ENCODE results near the gene MAGEA4. TPM values are rescaled to one million over a fixed set of nuclear protein-coding genes. Genes with fewer than 3 reads are reported as not detected.

Gene MAGEA4
- total RNA-seq, 1 donor from 2014 or later, result not detected

DNA sequence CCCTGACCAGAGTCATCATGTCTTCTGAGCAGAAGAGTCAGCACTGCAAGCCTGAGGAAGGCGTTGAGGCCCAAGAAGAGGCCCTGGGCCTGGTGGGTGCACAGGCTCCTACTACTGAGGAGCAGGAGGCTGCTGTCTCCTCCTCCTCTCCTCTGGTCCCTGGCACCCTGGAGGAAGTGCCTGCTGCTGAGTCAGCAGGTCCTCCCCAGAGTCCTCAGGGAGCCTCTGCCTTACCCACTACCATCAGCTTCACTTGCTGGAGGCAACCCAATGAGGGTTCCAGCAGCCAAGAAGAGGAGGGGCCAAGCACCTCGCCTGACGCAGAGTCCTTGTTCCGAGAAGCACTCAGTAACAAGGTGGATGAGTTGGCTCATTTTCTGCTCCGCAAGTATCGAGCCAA, 11.0 kb downstream of the MAGEA4 start:
- no peak for DNase-seq (ENCODE audit: extremely low read depth, low read depth, low spot score)

DNA sequence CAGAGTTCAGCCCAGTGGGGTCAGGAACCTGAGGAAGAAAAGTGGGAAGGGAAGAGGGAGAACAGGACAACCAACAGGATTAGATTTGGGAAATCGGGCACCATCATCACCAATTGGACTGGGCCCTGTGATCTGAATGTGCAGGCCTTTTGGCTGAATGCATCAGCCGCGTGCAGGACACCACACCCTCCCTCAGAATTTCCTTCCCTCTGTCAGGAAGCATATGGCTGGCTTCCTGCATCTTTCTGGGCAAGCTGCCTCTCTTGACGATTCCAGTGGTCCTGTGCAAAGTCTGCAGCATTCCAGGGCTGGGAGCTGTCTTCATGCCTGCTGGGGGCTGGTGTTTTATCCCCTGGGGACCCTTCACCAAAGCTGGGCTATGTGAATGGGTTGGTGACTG, 16.4 kb downstream of the MAGEA4 start:
- no peak for DNase-seq (ENCODE audit: extremely low read depth, low read depth, low spot score)

DNA sequence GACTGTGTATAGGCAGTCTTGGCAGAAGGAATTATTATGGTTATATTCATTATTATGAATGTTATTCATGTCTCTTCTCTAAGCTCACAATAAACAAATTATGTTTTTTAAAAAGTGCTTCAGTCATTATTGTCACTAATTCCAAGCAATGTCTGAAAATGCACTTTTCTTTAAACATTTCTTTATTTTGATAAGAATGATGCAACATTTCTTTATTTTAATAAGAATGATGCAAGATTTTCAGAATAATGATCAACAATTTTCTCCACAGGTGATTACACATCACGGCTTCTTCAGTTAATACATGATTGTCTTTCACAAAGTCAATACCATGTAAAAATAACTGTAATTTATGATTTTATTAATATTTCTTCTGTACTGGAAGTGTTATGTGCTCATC, 22.7 kb downstream of the MAGEA4 start:
- DNase-seq (ENCODE audit: extremely low read depth, low read depth, low spot score), result no peak

DNA sequence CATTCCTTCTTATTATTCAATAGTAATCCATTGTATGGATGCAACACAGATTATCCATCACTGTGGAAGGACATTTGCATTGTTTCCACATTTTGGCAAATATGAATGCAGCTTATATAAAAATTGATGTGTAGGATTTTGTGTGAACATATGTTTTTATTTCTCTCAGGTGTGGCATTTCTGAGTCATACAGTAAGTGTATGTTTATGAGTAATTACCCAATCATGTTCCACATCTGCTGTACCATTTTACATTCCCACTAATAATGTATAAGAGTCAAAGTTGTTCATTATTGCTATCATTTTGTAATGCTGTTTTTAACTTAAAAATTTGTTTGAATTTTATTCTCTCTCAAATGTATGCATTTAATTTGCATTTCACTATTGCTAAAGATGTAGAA, 25.5 kb downstream of the MAGEA4 start:
- DNase-seq (ENCODE audit: extremely low read depth, low read depth, low spot score), result no peak

DNA sequence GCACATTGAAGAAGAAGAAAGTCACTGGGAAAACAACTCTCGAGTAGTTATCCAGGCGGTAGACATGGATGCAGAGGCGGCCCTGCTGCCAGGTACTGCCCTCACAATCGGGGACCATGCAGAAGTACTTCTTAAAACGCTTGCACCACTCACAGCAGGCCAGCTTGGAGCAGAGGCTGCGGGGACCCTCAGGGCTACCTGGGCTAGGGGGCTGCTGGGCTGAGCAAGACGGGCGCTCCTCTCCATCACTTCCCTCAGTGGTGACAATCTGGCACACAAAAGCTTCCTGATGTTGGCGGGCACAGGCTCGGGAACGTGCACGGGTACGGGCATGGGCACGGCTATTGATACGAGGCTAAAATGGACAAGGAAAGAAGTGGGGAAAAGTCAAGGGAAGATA, 42.0 kb downstream of the MAGEA4 start:
- DNase-seq (ENCODE audit: extremely low read depth, low read depth, low spot score), result no peak

DNA sequence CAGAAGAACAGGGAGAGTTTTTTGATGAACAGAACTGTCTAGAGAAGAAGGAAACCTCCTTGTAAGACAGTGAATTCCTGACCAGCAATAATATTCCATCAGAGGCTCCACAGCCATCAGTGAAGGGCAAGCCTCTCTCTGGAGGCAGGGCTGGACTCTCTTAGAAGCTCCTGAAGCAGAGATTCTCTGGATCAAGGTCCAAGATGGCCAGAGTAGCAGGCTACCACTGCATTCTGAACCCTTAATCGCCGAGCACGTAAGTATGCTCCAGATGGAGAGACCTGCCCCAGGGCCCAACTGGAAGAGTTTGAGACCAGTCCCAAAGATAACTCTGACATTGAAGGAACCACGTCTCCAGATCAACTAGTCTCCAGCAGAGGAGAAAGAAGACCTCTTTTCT, 45.4 kb downstream of the MAGEA4 start:
- DNase-seq (ENCODE audit: extremely low read depth, low read depth, low spot score), result no peak

DNA sequence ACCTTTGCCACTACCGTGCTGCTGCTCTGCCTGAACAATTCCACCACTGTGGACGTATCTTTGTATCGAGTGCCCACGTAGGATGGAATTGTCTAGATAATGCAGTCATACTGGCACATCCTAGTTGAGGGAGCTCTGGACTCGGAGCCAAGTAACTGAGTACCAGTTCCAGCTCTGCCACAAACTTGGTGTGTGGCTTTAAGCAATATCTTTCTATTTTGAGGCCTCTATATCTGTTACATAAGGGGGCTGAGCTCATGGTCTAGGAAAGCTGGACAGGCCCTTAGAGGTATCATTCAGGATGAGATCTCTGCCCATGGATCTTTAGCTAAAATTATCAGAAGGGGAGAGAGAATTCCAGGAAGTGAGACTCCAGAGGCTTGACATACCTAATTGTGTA, 49.3 kb downstream of the MAGEA4 start:
- DNase-seq (ENCODE audit: extremely low read depth, low read depth, low spot score), result no peak

DNA sequence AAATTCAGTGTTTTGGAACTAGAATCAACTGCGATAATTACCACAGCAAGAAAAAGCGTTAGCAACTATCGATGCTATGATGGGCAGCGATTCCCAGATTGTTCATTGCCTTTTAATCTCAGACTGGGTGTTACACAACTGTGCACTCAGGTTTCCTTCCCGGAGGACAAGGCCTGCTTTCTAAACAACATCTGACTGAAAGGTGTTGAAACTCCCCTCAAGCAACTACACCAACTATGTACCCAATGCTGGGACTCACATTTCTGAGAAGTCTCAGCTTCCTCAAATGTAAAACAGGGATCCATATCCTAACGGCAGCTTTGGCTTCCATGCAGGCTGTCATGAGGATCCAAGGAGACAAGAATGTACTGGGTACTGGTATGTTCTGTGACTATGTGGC, 53.5 kb downstream of the MAGEA4 start:
- DNase-seq (ENCODE audit: extremely low read depth, low read depth, low spot score), result no peak

DNA sequence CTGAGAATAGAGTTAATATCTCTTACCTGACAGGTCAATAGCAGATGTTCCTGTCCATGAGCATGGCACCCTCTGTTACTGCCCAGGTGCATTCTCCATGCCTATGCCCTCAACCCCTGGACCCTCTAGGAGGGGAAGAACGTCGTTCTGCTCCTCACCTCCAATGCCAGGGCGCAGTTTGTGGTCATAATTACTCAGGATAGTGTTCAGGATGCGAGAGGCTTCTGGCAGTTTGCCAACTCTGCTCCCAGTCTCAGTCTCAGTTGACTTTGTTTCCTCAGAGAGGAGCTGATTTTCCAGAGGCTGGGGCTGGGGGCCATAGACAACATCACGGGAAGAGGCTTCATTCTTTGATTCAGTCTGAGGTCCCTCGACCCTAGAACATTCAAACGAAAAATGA, 57.3 kb downstream of the MAGEA4 start:
- DNase-seq (ENCODE audit: extremely low read depth, low read depth, low spot score), result no peak

DNA sequence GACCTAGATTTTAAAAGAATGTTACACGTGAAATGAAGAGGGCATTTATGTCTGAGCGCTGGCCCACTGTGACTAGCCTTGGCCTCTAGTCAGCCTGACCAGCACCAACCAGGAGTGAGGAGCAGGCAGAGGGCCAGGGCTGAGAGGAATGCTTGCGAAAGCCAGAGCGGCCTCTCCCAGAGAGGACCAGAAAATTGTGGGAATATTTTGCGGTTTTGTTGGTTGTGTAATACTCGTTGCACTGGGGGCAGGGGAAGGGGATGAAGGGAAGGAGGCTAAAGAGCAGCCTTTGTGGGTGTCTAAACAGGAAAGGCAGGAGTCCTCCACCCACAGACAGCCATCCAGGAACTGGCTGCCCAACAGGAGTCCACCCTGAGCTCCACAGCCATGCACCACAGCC, 58.0 kb downstream of the MAGEA4 start:
- no peak for DNase-seq (ENCODE audit: extremely low read depth, low read depth, low spot score)

DNA sequence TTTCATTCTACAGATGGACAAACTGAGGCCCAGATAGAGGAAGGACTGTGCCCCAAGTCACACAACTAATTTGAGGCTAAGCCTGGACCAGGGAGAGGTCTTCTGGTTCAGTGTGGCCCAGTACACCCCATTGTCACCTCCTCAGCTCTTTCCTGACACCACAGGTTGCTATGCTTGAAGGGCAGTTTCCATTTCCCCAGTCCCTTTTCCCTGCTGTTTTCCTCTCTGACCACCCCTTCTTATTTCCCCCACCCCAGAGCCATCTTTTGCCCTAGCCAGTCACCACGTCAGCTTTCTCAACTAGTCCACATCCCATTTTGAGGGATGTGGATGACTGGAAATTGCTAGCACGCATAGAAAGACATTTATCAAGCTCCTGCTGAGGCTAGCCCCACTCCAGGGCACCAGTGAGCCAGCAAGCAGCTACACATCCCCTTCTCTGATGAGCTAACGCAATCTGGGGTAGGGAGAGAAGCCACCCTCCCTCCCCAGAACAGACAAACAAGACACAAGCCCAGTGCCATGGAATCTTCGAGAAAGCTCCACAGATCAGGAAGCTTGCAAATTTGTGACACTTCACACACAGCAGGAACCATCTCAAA, 60.5 kb downstream of the MAGEA4 start:
- DNase-seq (ENCODE audit: extremely low read depth, low read depth, low spot score), result no peak

DNA sequence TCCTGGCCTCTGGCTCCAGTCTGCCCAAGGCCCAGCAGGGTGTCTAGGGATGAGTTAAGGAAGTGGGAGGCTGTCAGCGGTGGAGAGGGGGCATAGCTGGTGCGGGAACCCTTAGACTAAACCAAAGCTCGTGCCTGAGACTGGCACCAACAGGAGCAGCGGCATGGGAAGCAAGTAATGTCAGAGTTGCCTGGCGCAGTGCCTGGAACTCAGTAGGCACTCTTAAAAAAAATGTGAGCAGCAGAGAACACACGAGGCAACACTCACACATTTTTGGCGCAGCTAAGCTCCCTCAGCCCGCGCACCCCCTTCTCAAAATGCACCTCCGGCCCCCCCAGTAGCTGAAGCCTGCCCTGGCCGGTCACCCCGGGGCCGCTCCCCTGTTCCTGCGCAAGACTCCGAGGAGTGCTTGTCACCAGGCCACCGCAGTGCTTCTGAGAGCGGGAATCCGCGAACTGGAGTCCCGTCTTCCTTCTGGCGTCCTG, 61.2 kb downstream of the MAGEA4 start:
- DNase-seq (ENCODE audit: extremely low read depth, low read depth, low spot score), result no peak

Other genes with a start within 250 kb of the MAGEA4 start
- 0.99 TPM in 1 of 2 replicates, not detected in the other for gene PRRG3, start 217.4 kb upstream of the MAGEA4 start, total RNA-seq
- 0.41 TPM in 1 of 2 replicates, not detected in the other for gene FATE1, start 196.9 kb upstream of the MAGEA4 start, total RNA-seq
- not detected in 2 replicates for gene CNGA2, start 178.1 kb upstream of the MAGEA4 start, total RNA-seq
- gene GABRE, start 61.8 kb downstream of the MAGEA4 start, total RNA-seq, result 3.0 and 20.7 TPM in 2 replicates
- gene MAGEA10, start 225.7 kb downstream of the MAGEA4 start, total RNA-seq, result not detected in 2 replicates